Measurements from ENCODE around the gene YTHDC1.

GRCh38 chr4:68399306-68399705 is 49.4 kb upstream of the YTHDC1 start:
- TF ChIP-seq CTCF (IDR thresholded peaks at IDR 0.05; ENCODE audit: low read length) (no peak), EZH2 (optimal IDR thresholded peaks at IDR 0.05; ENCODE audit: low read depth, low read length) (no peak)

Data from MM.1S (cell line).